Hematopoietic multipotent progenitor cell treated with erythropoietin and hydrocortisone succinate and interleukin-3 and kit ligand, for 4 days (in vitro differentiated cells): Measurements from ENCODE around the gene HS6ST1.
A peak's percentile ranks its signal among the peaks of the same experiment; 100 is the strongest.

ENCODE experiments used
- DNase-seq: peaks from one replicate; pipeline ENCODE4 v3.0.0-alpha.2; 2015

HS6ST1 gene

GRCh38 chr2:128308889-128309279 is 9.8 kb downstream of the HS6ST1 start:
- DNase-seq: no peak

DNA sequence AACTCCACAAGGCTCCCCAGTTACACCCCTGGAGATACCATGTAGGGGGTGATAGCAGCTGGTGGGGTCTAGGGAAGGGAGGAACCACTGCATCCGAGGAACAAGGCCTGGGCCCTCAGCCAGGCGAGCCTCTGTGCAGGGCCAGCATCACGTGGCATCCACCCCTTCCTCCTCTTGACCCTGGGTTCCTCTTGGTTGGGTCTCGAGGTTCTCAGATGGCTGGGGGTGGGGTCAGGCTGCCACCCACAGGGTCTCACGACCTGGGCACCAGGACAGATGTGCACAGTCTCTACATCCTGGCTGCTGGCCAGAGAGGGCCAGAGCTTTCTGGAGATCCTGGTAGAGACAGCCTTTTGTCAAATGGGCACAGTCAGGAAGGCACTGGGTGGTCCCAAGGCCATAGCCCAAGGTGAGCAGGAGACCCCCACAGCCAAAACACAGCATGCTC is 10.4 kb downstream of the HS6ST1 start:
- DNase-seq: peak; percentile 31

DNA sequence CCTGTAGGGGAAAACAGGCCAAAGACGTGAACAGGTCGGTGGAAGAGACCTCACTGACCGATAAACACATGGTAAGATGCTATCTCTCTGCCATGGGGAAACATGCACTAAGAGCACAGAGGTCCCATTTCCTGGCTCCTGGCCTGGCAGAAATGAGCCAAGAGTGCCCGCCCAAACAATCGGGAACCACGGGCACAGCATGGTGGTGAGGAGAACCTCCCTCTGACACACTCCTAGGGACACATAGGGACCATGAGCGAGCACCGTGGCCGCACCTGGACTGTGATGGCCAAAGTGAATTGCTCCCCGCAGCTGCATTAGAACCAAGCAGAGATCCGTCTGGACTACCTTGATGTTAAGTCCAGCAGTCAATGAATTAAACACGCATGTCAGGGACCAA is 11.1 kb downstream of the HS6ST1 start:
- no peak for DNase-seq

GRCh38 chr2:128306931-128307460 is 11.7 kb downstream of the HS6ST1 start:
- DNase-seq: no peak

DNA sequence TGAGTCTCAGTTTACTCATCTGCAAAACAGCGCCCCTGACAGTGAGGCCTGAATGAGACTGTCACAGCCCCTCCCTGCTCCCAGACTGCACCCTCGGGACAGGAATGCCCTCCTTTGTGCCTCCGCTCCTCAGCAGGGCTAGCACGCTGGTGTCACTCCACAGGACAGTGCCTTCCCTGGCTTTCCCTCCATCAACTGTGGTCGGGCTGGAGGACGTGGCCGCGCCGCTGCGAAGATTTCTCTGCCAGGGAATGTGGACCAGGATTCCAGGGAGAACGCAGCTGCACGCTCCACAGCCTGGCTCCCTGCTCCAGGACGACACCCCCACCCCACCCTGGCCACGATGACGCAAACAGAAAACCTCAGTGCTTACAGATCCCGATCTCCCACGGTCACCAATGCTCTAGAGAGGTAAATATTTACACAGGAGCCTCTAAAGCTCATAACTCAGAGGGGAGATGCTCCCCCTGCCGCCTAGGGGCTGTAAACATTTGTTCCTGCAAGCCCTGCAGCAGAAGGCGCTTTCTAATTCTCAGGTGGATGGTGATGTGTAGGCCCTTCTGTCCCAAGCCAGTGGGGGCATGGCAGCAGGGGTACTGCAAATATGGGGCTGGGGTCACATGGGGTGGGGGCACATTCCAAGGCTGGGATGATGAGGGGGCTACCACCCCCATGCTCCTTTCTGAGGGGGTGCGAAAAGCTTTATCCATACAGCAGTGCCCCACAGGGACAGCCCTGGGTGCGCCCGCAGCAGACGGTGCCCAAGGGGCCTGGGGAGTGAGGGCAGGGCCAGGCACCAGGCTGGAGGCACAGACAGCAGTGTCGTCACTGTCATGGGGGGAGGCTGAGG is 12.4 kb downstream of the HS6ST1 start:
- no peak for DNase-seq

DNA sequence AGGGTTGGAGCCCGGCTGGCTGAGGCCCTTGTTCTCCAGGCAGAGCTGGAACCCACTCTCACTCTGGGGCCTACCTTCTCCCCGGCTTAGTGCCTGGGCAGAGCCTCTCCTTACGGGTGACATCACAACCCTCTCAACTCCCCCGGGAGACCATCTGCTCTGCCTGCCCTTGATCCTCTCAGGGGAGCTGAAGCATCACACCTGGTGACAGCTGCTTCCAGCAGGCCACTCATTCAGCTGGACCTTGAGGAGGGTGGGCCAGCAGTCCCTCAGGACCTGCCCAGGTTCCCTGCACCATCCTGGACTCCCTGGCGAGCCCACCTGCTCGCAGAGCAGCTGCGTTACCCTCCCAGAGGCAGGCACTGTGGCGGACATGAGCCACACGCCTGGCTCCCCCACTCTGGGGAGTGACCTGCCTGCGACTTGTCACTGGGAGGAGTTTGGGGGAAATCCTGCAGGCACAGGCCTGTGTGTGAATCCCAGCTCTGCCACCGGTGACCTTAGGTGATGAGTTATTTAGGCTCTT is 13.1 kb downstream of the HS6ST1 start:
- DNase-seq: no peak

- DNase-seq: no peak
Measured at GRCh38 chr2:128304715-128305554, 13.7 kb downstream of the HS6ST1 start.

DNA sequence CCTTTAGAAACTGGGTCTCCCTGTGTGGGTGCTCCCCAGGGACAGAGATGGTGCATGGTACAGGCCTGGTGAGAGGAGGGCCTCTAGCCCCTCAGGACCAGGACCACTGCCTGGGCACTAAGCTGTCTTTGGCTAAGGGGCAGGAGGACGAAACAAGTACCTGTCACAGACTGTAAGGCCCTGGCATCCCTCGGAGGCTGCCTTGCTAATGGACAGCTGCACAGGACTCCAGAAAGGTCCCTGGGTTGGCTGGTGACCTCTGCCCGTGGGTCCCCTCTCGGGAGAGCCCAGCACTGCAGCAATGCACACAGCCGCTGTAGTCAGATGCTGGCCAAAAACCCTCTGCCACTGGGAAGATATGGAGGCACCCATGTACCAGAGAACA is 14.3 kb downstream of the HS6ST1 start:
- DNase-seq: no peak

DNA sequence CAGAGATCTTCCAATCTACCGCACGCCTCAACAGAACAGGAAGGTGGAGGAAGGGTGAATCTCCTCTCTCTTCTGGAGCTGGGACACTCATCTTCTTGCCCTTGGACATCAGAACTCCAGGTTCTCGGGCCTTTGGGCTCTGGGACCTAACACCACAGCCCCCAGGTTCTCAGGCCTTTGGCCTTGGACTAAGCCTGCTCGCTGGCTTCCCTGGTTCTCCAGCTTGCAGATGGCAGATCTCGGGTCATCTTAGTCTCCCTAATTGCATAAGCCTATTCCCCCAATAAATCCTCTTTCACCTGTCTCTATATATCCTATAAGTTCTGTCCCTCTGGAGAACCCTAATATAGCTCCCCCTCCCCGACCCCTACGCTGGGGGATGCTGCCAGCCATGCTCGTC is 14.8 kb downstream of the HS6ST1 start:
- DNase-seq: no peak

DNA sequence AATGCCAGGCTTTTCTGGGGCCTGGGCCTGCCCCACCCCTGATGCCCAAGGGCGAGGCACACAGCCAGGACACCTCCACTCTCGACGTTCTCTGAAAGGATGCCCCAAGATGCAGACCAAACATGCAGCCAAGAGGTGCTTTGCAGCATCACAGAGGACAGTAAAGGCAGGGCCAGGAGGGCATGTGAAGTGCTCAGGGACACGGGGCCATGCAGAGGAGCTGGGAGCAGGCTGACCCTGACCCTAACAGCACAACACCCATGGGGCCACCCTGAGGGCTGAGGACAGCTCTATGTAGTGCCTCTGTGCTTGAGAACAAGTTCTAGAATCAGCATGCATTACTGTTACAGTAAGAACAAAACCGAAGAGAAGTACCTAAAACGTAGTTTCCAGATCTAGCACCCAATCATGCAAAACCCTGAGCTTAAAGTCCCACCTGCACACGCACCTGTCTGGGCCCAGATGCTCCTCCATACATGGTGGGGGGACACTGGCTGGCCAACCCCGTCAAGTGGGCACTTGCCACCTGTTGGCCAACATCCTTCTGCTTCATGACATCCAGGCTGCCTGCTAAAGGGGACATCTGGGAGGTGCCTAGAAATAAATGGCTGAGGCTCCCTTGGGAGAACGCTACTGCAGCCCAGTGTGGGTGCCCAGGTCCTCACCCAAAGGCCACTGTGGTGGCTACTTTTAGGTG is 15.4 kb downstream of the HS6ST1 start:
- no peak for DNase-seq

- no peak for DNase-seq
Measured at GRCh38 chr2:128302744-128303067, 16.0 kb downstream of the HS6ST1 start.

DNA sequence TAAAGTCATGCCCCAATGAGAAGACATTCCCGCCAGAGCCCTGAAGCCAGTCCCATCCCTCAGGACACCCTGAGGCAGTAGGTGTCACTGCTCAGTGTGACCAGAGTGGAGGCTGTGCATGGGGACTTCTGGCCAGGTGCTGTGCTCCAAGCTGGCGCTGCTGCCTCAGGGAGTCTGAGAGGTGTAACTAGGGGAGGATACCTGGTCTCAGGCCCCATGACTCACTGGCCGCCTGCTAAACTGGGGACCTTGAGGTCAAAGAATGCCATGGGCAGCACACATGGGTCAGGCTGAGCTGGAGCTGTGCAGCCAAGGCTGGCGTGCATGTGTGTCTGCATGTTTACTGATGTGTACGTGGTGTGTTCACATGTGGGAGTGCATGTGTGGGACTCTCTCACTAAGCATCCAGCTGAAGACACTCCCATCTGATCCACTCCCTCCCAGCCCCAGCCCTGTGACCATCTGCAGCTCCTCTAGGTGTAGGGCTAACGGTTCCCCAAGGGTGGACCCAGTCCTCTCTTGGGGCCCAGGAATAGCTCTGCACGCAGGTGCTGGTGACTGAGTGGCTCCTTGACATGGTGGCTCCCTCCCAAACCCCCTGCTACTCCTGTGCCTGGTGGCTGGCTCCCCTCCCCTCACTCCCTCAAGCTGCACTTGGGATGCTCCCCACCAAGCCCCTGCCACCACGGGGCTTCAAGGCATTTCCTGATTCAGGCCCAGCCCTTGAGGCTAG is 16.5 kb downstream of the HS6ST1 start:
- DNase-seq: no peak

DNA sequence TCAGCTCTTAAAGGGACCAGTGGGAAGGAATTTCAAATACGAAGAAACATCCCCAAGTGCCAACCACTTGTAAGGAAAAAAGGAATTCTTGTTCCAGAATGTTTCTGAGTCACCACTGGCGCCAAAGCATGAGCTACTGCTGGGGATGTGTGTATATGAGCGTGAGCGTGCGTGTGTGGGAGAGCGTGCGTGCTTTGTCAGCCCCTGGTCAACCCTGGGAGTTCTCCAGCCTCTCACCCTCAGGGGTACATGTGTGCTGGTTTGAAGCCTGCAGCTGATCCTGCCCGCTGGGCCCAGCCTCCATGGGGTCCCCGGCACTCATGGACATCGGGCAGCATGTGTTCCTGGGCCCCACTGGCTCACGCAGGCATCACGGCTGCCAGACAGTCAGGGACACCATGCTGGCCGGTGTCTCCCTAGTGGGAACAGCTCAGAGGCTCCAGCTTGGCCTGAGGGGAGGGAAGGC is 17.1 kb downstream of the HS6ST1 start:
- DNase-seq: no peak

- no peak for DNase-seq
Measured at GRCh38 chr2:128301021-128301420, 17.6 kb downstream of the HS6ST1 start.

GRCh38 chr2:128300151-128301020 is 18.3 kb downstream of the HS6ST1 start:
- peak; percentile 50 for DNase-seq

DNA sequence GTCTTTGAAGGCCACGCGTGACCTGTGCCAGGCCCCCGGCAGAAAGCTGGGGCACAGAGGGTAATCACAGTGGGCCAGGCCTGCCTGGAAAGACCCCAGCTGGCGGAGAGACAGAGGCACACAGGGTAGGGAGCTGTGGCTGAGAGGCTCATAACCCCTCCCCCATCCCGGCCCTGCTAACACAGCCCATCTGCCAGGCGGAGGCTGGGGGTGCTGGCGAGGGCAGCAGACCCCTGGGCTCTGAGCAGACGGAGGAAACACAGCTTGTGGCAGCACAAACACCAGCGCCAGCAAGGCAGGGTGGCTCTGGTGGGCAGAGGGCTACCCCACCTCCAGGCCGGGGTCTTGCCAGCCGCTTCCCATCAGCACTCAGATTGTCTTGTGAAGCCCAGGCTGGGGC is 19.0 kb downstream of the HS6ST1 start:
- no peak for DNase-seq

DNA sequence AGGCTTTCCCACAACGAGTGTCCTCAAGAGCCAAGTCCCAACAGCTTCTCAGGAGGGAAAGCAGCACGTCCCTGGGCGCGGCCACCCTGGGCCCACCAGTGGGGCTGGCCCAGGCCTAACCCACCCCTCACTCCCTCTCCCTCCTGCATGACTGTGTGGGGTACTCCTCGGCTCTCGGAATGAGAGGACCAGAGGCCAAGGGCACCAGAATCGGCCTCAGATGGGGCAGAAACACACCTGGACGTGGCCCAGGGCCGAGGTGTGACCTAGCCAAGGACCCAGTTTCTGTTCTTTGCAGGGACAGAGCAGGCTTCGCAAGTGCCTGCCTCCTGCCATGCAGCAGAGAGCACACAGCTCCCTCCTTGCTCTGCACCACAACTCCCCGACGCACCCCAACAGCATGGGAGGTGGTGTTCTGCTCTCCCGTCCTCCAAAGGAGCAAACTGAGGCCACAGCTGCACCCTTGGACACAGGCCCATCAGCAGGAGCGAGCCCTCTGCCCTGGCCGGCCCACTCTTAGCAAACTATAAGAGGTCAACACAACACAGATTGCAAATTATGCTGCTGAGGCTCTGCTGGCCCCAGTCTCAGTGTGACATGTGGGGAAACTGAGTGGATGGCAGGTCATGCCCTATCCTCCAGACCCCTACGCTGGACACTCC is 19.7 kb downstream of the HS6ST1 start:
- DNase-seq: no peak

GRCh38 chr2:128298286-128298685 is 20.4 kb downstream of the HS6ST1 start:
- no peak for DNase-seq

GRCh38 chr2:128293870-128294455 is 24.7 kb downstream of the HS6ST1 start:
- DNase-seq: no peak

DNA sequence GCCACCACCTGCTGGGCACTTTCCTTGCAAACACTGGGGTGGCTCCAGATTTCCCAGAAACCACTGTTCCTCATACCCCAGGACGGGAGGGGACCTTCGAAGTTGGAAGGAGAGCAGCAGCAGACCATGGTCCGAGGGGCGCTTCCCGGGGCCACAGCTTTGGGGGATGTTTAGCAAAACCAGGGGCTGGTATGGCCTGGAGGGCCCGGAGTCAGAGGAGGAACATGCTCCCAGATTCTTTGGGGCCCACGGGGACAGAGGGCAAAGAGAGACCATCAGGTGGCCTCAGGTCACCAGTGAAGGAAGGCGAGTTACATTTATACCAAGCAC is 25.3 kb downstream of the HS6ST1 start:
- DNase-seq: no peak
